ENCODE measurements around the gene WDR87. TPM values are rescaled to one million over a fixed set of nuclear protein-coding genes. Genes with fewer than 3 reads are reported as not detected.

Gene WDR87
- not detected for total RNA-seq

GRCh38 chr19:37905946-37906868 is at the start of gene WDR87:
Gene WDR87, minus strand, starts transcription at chr19:37906594. Its CDS starts 8,355 bp downstream, at chr19:37898239.

GRCh38 chr19:37906869-37907734 is 708 bp upstream of the WDR87 start, which contains the start of gene SIPA1L3:
Gene SIPA1L3, plus strand, starts transcription at chr19:37907208. Its CDS starts 174,358 bp downstream, at chr19:38081566.

Other genes starting within 250 kb of the WDR87 start
- 18.2 TPM for gene ZNF607, start 186.8 kb downstream of the WDR87 start, total RNA-seq
- gene ZNF573, start 127.0 kb downstream of the WDR87 start, total RNA-seq: 38.6 TPM
- 44.7 TPM for gene SIPA1L3, start 614 bp upstream of the WDR87 start, total RNA-seq